EH (cell line): ENCODE results near the gene EDIL3.
"Not testable (repeated sequence)": the region's sequence is repeated elsewhere in the genome, so short reads cannot be mapped to it uniquely, and the experiment has no call there.

Source experiments
- DNase-seq: peaks from one replicate; pipeline ENCODE4 v3.0.0-alpha.2; 2015; ENCODE audit warnings: low read depth

The EDIL3 gene

DNA sequence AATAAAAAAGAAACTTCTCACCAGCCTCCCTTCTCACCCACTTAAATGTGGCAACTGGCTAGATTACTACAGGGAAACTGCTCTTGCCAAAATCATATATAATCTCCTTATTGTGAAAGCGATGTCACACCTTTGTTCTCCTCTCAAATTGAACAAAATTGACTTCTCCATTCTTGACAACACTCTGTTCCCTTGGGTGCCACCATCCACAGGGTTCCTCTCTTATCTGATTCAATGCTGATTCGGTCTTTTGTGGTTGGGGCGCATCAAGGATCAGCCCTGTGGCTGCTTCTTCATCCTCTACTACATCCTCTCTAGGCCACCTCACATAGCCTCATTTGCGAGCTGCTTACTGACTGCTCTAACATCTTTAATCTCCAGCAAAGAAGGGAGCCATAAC, 86.1 kb downstream of the EDIL3 start:
- no peak for DNase-seq

DNA sequence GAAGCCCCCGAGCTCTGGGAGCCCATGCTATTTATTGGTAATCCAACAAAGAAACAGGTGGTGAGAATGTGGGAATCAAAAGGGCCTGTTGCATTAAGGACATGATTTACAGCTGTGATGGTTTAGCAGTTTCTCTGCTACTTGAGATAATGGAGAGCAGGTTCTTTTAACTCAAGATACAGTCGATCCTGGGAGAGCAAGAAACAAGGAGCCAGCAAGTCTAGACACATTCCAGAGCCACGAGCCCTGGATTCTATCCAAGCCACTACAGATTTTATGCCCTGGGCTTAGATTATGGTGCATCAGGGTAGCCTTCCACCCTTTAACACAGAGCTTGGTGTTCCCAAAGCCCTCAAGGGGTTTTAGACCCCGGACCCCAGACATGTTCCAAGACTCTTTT, 87.0 kb downstream of the EDIL3 start:
- not testable (repeated sequence) for DNase-seq

DNA sequence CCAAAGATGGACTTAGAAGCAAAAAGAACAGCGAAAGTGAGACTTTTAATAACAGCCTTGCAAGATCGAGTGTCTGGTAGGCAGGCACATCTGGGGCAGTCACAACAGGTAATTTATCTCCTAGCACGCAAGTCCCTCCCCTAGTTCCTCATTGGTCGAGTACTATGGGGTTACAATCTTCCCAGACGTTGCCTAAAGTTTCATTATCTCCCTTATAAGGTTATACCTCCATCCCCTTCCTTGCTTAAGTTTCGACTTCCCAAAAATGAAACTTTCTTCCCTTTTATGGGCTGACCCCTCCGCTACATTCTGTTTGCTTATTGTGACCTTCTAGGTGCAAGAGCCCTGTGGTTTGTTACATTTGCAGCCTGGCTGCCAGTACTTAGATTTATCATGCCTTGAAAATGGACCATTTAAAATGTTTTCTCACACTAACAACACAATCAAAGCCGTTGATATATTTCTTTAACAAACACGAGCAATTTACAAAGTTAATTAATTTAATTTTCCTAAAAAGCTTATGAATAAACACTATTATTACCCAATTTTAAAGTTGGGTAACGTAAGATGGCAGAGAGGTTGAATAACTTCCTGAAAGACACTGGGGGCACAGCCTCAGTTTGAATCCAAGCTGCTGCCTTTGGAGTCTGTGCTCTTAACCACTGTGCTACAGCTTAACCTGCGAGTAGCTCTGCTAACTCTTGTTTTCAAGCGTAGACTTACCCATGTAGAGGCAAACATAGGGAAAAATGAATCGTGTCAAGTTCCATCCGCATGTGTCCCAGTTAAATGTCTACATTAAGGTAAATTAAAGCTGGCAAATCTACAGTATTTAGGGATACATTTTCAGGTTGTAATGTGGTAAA, 91.7 kb downstream of the EDIL3 start:
- DNase-seq: no peak

DNA sequence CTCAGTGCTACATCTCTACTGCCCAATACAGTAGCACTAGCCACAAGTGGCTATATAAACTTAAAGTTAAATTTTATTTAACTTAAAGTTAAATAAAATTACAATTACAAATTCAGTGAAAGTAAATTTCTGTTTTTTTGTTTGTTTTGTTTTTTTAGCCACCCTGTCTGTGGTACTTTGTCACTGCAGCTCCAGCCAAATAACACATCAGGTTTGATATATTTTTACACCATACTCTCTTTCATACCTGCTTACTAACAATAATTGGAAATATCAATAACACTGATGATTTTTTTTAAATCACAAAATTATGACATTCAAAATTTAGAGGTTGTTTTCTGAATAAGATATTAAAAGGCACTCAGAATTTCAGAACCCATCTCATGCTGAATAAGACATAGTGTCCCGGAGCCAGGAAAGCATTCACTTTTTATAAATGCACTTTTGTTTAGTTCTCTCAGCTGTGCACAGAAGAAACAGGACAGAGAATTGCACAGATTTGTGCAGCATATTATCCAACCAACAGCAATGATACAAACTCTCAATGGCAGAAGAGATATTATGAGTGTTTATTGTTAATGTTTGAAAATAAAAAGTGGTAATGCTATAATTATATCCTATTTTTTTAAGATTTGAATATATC, 92.6 kb downstream of the EDIL3 start:
- DNase-seq: no peak

DNA sequence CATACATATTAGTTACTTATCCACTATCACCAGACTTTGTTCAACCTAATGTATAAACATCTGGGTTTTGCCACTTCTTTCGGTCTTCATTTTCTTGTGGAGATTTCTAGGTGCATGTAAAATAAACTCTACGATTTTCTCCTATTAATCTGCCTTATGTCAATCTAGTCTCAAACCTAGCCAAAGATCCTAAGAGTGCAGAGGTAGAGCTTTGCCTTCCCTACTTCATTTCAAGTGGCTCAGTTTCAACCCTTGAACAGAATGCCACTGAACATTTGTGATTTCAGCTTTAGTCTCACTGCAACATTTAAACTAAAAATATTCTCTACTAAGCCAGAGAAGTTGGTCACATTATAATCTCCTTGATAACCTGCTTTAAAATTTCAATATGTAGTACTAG, 94.0 kb downstream of the EDIL3 start:
- DNase-seq: no peak

DNA sequence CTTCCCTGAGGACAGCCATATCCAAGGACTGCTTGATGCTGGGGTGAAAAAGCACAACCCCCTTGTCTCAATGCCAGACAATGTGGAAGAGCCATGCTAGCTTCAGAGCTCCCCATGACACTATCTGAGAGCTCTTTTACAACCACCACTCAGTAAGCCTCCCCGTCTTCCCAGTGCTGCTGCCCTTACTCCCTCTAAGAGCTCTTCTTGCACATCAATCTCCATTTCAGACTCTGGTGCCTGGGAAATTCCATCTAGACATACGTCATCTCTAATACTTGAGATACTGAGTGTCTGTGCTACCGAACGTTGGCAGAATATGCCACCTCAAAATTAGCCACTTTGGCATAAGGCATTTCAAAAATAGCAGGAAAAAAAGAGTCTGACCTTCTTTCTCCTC, 94.5 kb downstream of the EDIL3 start:
- DNase-seq: peak; percentile 23

DNA sequence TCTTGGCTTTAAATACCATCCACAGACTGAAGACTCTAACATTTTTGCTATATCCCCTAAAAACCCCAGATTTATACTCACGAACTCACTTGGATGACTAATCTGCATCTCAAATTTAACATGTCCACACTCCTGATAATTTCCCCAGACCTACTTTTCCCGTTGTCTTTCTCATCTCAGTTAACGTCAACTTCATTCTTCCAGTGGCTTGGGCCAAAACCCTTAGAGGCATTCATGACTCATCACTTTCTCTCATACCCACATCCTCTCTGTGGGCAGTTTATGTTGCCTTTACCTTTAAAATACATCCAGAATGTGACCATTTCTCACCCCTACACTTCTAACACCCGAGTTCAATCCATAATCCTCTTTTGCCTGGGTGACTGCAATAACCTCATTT, 96.7 kb downstream of the EDIL3 start:
- DNase-seq: peak; percentile 81

DNA sequence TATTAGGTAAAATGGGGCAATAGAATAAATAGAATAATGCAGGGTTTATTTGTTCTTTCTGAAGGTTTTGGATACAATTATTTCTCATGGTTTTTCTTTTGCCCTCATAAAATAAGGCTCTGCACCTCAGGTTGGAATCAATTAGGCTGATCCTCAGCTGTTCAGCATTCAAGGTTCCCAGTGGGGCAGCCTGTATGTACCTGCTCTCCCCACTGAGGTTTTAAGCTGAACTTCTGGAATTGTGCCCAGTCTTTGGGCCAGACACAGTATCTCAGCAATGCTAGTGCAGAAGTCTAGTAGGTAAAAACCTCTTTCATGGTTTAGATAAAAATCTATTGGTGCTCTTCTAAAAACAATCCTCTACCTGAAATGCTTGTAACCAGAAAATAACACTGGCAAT, 98.0 kb downstream of the EDIL3 start:
- DNase-seq: no peak

DNA sequence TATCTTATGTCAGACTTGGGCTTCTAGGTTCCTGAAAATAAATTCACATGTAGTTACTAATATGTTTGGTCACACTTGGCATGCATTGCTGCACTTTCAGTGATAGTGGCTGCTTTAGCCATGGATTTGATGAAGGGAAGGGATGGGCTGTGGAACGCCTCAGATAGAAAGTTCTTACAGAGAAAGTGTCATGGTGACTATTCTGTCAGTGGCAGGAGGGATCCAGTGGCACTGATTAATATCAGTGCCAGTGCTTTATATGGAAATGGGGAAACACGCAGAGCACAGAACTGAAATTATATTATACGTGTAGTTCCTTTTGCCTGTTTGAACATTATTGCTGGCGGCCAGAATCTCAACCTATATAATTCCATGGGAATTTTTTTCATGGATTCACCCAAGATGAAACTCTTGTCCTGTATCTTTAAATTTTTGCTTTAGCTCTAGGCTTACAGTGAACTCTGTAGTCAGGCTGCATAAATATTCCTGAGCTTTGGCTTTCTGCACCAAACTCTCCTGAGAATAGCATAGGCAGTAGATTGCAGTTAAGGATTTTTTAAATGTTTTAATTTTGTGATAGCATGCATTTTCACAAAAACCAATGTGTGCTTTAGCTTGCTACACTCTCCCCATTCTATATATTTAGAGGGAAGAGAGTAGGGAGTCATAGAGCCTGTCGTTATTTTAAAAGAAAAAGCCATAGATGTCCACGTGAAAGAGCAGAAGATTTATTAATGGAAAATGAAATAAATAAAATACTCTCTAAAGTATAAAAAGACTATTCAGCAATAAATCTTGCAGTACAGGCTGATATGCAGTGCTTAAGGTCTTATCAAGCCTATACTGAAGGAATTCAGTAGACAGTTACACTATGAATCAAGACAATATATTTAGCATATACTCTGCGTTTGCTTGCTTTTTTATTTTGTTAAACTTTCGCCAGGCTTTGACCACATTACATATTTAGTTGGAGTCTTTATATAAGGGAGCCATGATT, 98.7 kb downstream of the EDIL3 start:
- DNase-seq: no peak

DNA sequence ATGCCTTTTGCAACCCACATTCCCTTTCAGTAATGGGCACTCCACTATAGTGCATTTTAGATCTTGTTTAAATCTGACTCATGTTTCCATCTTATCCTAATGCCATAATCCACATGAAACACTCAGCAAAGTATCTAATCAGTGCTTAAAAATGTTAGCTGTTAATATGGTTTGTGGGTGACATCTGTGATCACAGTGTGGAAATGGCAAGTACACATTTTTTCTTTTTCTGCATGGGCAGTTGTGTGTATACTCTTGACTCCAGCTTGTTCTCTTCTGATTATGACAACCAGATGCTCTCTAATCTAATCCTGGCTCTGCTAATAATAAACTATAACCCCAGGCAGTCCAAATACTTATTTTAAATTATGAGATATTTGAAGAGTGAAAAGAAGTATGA, 103.3 kb downstream of the EDIL3 start:
- DNase-seq: no peak

DNA sequence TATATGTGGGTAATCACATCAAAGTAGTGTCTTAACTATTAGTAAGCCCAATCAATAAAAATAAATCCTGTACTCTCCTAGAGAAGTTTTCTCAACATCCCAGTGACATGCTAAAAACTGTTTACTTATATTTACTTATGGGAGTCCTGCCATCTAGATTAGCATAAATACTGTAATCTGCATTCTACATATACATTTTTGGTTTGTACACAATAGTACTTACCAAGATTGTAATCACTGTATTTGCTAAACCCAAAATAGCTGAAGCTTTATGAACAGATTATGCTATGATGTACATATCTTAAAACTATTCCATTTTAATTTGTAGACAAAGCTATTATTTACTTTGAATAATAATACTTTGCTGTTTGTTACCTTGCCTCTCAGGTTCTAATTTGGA, 105.4 kb downstream of the EDIL3 start:
- DNase-seq: no peak

DNA sequence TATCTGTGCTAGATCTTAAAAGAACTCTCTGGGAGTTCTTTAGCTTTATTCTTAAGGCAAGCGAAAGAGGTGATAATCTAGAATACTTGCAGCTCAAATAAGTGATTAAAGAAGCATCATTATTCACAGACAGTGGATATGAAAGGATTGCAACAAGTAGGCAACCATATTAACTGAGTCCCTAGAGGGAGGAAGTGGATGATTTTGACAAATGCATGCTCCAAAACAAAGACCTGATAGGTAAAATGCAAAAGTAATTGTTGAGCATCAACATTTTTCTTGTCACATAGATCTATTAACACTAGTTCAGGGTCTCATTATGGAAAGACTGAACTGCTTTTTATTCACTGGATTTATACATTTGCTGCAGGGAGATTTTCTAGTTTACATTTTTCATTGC, 109.1 kb downstream of the EDIL3 start:
- no peak for DNase-seq

DNA sequence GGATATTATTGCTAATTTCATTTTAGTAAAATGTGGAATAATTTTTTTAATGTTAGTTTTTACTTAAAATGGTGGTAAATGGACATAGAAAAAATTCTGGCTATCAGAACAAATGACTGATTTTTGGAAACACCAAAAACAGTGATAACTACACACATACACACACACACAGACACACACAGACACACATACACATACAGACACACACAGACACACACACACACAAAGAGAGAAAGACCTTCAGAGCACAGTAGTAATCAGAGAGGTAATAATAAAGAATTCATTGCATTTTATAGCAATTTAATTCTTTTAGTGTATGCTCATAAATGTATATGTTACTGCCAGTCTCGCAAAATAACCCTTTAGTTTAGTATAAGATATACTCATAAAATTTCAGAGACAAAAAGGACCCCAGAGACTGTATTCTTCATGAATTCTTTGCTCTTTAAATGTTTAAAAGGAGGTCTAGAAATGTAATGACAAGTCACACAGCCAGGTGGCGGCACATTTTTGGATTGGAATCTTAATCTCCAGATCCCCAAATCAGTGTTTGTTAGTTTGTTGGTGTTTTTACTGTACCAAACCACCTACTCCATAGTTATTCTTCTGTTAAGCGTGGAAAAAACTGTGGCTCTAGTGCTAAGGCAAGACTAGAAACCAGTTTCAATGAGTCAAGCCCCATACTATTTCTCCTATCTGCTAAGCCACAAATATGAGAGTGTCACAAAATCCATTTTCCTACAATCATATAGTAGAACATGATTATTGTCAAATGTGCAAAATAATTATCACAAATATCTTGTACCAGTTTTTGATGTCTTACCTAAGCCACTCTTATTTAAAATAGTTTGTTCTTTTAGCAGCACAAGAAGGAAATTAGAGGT, 109.9 kb downstream of the EDIL3 start:
- peak; percentile 29 for DNase-seq

DNA sequence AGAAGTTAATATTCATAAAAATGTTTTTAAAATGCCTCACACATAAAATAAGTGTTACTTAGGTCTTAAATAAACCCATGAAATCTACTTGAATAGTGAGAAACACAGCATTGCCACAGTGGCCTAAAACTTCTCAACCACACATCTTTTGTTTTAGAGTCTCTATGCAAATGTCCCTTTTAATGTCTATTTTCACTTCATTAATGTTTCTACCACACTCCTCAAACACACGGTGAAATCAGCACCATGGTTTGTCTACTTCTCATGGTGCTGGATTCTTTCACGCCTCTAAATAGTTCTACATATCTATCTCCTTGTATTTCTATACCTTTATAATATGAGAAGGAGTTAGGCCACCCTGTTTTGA, 111.2 kb downstream of the EDIL3 start:
- DNase-seq: no peak

DNA sequence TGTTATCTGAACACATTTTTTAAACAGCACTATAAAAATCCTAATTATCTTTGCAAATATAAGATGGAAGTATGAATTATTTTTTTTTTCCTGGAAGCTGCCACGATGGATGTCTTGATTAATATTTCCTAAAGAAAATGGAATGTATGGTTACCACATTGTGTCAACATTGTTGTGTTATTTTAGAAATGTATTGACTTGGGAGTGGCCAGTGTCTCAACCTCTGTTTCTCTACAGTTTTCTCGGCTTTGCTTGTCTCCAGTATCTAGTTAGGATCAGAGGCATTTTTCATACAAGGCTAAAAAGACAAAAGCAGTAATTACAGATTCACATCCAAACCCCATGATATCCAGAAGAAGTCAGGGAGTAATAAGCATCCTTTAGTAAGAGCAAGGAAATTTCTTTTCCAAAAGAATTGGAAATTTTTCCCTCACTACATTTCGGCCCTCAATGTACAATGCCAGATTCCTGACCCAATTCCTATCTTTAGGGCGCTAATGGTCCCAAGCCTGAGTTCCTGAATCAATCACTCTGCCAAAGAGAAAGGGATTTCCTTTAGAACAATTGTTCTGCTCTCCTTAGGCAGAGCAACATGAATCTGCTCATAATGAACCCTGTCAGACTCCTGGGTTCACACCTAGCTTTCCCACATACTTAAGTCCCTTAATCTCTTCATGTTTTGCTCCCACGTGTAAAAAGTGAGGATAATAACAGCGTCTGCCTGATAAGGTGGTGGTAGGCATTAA, 111.7 kb downstream of the EDIL3 start:
- DNase-seq: no peak

DNA sequence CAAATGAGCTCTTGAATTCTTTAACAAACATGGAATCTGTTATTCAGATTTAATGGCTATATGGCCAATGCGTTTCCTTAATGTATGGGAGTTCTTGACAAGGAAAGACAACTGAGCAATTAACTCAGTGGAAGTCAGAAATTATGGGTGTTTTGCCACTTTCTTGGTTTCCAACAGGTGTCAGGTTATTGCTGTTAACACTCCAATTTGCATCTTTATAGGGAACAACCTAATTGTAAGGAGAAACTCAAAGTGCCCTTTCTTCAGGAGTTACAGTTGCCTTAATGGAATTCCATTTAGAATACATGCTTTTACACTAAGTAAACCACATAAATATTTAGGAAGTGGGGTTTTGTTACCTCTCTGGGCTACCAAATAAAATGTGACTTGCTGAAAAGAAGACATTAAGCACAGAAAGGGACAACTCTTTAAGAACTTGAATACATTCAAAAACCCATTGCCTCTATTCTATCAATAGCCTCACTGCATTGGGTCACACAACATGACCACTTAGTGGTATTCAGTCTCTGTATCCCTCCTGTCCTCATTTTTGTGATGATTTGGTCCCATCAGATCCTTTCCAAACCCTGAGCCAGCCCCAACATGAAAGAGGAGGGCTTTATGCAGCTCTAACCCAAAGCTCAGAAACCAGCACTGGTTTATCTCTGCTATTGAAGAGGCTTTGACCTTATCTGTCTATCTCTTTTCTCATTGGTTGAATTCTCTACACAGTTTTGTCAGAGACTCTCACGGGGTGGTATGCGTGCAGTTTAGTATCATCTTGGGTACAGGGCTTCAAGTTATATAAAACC, 118.7 kb downstream of the EDIL3 start:
- no peak for DNase-seq

DNA sequence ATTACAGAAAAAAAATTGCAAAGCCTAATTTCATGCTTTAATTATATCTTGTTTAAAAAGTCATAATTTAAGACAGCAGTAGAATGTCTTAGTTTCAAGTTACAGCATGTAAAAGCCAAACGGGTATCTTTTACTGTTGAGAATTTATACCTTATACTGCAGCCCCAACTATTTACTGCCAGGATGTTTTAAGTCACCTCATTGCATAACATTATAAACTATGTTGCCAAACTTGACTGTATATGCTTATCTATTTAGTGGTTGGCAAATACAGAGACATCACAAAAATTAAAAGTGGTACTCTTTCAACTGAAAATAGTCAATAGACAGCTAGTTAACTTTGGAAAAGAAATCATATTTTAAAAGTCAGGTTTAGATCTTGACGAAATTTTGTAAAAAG, 119.5 kb downstream of the EDIL3 start:
- DNase-seq: no peak

DNA sequence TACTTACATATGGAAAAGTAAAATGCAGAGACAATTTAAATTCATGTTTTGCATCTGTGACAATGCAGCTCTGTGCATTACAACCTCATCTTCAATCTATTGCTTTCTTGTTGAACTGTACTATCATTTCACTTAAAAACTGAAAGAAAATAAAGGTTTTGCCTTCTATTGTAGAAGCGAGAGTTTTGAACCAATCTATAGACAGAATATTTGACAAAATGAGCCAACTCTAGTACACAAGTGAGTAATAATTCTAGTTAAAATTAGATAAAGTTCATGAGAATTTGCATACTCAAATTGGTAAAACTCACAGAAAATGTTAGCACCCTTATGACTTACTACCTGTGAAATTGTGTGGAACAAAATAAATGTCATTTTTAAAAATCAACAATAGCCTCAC, 123.7 kb downstream of the EDIL3 start:
- no peak for DNase-seq

DNA sequence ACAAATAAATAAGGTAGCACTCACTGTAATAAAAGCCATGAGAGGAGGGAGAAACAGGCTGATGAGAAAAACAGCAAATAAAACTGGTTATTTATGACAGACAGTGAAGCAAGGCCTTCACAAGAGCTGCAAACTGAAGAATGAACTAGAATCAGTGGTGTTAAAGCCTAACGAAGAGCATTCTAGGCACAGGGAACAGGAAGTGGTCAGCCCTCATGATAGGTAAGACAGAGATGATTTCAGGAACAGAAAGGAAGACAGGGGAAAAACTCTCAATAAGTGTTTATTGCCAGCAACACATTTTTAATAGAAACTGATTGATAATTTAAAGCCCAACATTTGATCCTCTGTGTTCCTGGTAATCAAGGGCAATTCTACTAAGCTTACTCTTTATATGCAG, 124.5 kb downstream of the EDIL3 start:
- no peak for DNase-seq
